ENCODE measurements around the gene CDYL2.
A peak's percentile ranks its signal among the peaks of the same experiment; 100 is the strongest.
"Not testable (repeated sequence)": the region's sequence is repeated elsewhere in the genome, so short reads cannot be mapped to it uniquely, and the experiment has no call there.

CDYL2 gene

GRCh38 chr16:80804526-80805383 is at the start of gene CDYL2:
Gene CDYL2, minus strand, starts transcription at chr16:80804598. Its CDS starts 425 bp downstream, at chr16:80804173.
- FAIRE-seq (no peak), DNase-seq (ENCODE audit: low spot score) (no peak)

GRCh38 chr16:80852261-80852872 is 48.0 kb upstream of the CDYL2 start:
- no peak for FAIRE-seq
- no peak for DNase-seq (ENCODE audit: low spot score)

- FAIRE-seq, result no peak
- no peak for DNase-seq (ENCODE audit: low spot score)
Observed at GRCh38 chr16:80851831-80852230, 47.4 kb upstream of the CDYL2 start.

GRCh38 chr16:80850757-80851156 is 46.4 kb upstream of the CDYL2 start:
- FAIRE-seq, result no peak
- DNase-seq (ENCODE audit: low spot score), result no peak

- FAIRE-seq, result no peak
- DNase-seq (ENCODE audit: low spot score), result no peak
Observed at GRCh38 chr16:80848862-80849261, 44.5 kb upstream of the CDYL2 start.

GRCh38 chr16:80846680-80847079 is 42.3 kb upstream of the CDYL2 start:
- FAIRE-seq, result no peak
- no peak for DNase-seq (ENCODE audit: low spot score)

GRCh38 chr16:80846275-80846674 is 41.9 kb upstream of the CDYL2 start:
- FAIRE-seq, result no peak
- no peak for DNase-seq (ENCODE audit: low spot score)

DNA sequence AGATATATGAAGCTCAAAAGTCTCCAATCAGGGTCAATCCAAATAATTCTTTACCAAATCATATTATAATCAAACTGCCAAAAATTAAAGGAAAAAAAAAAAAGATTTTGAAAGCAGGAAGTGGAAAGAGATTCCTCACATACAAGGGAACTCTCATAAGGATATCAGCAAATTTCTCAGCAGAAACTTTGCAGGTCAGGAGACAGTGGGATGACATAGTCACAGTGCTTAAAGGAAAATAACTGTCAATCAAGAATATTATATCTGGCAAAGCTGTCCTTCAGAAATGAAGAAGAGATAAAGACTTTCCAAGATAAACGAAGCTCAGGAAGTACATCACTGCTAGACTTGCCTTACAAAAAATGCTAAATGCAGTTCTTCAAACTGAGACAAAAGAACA is 40.0 kb upstream of the CDYL2 start:
- DNase-seq (ENCODE audit: low spot score), result no peak
- FAIRE-seq, result no peak

DNA sequence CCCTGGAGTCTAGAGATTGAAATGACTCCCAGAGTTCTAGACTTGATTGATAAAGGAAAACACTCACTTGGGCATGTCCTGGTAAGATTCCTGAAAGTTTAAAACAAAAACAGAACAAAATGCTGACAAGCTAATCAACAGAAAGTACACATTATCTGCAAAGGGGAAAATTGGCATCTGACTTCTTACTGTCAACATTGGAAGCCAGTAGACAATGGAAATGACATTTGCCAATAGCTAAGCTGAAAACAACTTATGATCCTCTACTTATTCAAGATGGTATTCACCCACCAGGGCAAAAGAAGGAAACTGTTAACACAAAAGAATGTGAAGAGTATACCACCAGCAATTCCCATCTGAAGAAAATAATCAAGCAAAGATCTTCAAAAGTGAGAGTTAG is 36.8 kb upstream of the CDYL2 start:
- FAIRE-seq, result no peak
- no peak for DNase-seq (ENCODE audit: low spot score)

GRCh38 chr16:80837533-80838147 is 33.2 kb upstream of the CDYL2 start:
- DNase-seq (ENCODE audit: low spot score), result no peak
- no peak for FAIRE-seq

DNA sequence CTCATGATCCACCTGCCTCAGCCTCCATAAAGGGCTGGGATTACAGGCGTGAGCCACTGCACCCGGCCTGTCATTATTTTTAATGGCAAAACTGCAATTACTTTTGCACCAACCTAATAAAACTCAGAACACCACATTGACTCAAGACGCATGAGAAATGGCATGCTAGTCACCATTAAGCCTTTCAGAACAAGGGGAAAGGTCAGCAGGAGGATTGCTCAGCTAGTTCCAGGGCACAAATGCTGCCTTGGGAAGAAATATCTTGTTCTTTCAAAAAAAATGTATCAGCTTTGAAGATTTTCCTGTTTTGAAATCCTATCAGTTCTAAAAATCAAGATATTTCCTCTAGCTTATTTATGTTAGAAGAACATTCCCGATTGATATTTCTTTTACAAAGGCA is 32.4 kb upstream of the CDYL2 start:
- DNase-seq (ENCODE audit: low spot score) (no peak), FAIRE-seq (no peak)

- DNase-seq (ENCODE audit: low spot score), result no peak
- FAIRE-seq, result no peak
Observed at GRCh38 chr16:80836202-80836601, 31.8 kb upstream of the CDYL2 start.

DNA sequence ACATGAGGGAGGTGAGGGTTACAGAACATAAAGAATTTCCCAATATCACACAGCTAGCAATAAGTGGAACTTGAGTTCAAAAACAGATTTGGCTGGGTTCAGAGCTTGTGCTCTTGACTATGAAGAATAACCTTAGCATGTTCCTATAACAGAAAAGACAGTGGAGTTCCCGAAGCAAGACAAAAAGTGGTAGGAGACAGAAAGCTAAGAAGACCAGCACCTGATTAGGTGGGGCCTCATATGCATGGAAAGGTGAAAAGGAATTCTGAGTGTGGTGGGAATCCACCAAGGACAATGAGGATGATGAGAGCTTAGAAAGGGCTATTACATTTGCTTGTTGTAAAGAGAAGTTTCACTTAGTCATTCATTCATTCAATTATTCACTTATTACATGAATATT is 26.6 kb upstream of the CDYL2 start:
- DNase-seq (ENCODE audit: low spot score) (no peak), FAIRE-seq (no peak)

DNA sequence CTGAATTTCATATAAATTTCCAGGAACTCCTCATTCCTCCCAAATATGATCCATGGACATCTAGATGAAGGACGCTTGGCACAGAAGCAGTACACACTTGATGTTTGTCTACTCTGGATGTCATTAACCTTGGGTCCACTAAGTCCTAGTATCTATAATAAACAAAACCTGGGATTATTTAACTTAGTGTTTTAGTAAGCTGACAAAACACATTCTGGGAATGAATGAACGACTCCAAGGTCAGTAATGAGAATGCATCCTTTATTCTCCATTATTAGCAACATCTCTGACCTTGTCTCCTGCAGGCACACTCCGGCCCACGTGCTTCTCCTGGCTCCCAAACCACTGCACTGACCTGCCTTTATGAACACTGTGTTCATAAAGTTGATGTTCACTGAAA is 24.1 kb upstream of the CDYL2 start:
- DNase-seq (ENCODE audit: low spot score), result no peak
- no peak for FAIRE-seq

GRCh38 chr16:80827007-80827406 is 22.6 kb upstream of the CDYL2 start:
- FAIRE-seq (no peak), DNase-seq (ENCODE audit: low spot score) (no peak)

GRCh38 chr16:80825365-80825758 is 21.0 kb upstream of the CDYL2 start:
- FAIRE-seq, result no peak

DNA sequence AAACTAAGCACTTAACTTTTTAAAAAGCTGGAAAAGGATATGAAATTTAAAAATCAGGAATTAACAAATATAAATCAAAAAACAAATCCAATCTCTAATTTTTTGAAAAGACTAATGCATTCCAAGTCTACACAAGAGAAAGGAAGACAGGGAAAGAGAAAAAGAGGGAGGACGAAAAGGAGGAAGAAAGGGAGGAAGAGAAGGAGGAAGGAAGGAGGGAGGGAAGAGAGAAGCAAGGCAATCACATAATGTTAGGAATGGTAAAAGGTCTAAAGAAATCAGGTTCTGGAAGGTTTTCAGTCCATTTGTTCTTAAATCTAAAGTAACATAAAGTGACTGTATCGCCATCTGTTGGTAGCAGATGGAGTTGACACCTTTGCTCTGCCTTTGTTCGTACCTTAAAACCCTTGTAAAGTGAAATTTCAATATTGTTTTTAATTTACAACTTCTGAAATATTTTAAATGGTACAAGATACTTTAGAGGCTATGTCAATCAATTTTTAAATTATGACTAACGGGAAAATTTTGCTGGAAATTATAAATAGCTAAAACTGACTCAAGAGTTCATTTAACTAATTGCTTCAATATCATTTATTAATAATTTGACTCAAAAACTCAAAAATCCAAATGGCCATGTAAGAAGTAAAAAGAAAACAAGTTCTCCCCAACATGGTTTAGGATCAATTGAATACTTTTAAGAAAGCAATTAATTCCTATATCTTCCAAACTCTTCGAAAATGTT is 20.4 kb upstream of the CDYL2 start:
- DNase-seq (ENCODE audit: low spot score) (peak; percentile 33), FAIRE-seq (peak; percentile 81)

More at GRCh38 chr16:80825365-80825758, 21.0 kb upstream of the CDYL2 start:
- DNase-seq (ENCODE audit: low spot score), result no peak

DNA sequence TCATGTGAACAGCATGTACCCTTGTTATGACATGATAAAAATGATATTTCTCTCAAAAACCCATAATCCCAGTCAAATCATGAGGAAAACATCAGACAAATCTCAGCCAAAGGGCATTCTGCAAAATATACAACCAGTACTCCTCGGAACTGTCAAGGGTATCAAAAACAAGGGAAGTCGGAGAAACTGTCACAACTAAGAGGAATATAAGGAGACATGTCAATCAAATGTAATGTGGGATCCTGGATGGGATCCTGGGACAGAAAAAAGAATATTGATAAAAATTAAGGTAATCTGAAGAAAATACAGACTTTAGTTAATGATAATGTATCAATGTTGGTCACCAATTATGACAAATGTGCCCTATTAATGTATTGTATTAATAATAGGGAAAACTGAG is 15.6 kb upstream of the CDYL2 start:
- FAIRE-seq, result no peak
- no peak for DNase-seq (ENCODE audit: low spot score)

DNA sequence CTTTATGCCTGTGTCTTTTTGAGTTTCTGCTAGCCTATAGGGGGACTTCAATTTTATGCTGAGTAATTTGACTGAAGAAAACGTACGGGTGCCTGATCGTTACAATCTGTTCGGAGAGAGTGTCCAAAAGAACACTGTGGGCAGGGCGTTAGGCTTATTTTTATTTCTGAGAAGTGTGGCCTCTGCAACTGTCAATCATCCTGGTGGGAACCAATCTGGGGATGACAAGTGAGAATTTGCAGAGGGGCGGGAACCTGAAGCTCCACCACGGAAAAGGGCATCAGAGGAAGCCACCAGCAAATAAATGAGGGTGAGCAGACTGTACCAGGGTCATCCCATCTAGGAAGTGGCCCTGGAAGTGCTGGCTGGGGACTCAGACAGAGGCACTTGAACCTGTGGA is 12.0 kb upstream of the CDYL2 start:
- DNase-seq (ENCODE audit: low spot score), result no peak
- no peak for FAIRE-seq

DNA sequence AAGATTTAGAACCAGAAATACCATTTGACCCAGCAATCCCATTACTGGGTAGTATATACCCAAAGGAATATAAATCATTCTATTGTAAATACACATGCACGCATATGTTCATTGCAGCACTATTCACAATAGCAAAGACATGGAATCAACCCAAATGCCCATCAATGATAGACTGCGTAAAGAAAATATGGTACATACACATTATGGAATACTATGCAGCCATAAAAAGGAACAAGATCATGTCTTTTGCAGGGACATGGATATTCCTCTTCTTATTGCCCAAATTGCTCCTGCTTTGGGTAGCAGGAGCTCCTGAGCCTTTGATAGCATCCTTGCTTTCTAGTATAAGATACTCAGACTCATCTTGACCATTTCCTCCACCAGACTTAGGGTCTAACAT is 10.9 kb upstream of the CDYL2 start:
- not testable (repeated sequence) for FAIRE-seq; DNase-seq (ENCODE audit: low spot score)

DNA sequence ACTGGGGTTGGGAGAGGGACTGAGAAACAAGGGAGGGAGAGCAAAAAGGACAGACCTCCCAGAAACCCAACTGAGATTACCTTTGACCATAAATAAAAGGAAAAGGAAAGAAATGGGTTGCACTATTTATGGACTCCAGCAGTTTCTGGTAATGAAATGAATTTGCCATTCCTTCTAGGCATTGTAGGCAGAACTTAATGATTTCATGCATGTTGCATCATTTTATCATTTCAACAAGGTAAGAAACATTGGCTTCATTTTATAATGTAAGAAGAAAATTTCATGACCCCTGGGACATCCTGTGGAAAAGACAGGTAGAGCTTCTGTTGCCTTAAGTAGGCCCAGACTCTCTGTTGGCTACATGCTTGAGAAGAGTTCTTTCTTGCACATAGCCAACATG is 8.2 kb upstream of the CDYL2 start:
- DNase-seq (ENCODE audit: low spot score) (no peak), FAIRE-seq (no peak)

DNA sequence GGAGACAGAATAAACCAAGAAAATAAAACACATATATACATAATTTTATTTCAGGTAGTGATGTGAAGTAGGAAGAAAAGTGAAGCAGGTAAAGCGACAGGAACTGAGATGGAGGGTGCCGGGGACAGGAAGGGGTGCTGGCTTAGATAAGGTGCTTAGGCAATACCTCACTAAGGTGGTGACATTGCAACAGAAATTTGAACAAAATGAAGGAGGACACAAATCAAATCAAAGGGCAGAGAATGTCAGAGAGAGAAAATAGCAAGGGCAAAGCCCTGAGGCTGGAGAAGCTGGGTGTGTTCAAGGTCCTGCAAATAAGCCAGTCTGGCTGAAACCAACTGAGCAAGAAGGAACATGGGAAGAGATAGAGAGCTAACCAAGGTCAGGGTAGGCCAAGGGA is 5.0 kb upstream of the CDYL2 start:
- no peak for FAIRE-seq

More for the DNA sequence above, 5.0 kb upstream of the CDYL2 start:
- no peak for DNase-seq (ENCODE audit: low spot score)

Data from RCC 7860 (cell line).